Thyroid gland (tissue), 4 donors: Measurements from ENCODE around the gene PDZK1IP1.

Source experiments
- CTCF ChIP-seq, 6 experiments: fragments of 200-600 bp in 3 of 6; fragments of 450-650 bp in 3 of 6; sonication (generic) in 3 of 6; IDR thresholded peaks; one replicate each; pipeline ENCODE4 v1.5.1; 2016 to 2019; ENCODE audit warnings: antibody characterized with exemption in 6 of 6, mild to moderate bottlenecking in 2 of 6, inconsistent platforms in 1 of 6, moderate library complexity in 1 of 6
- POLR2A ChIP-seq, 2 donors: fragments of 450-650 bp; IDR thresholded peaks; one replicate each; pipeline ENCODE4 v1.6.1; 2017; ENCODE audit warnings: antibody characterized with exemption in 2 of 2, mild to moderate bottlenecking in 2 of 2, moderate library complexity in 1 of 2

GRCh38 chr1:47160716-47161115, 29.1 kb downstream of the PDZK1IP1 start:
- TF ChIP-seq CTCF (IDR thresholded peaks at IDR 0.05) = no peak
- TF ChIP-seq POLR2A (IDR thresholded peaks at IDR 0.05) = no peak
